Stimulated activated CD8-positive, alpha-beta memory T cell treated with anti-CD3 and anti-CD28 coated beads, Interleukin-15, amount 100 ng/mL, for 4 hours (primary cell): ENCODE results near the gene ITPKB.
"Not testable (repeated sequence)": the region's sequence is repeated elsewhere in the genome, so short reads cannot be mapped to it uniquely, and the experiment has no call there.

Source experiments
- DNase-seq, 2 donors: peaks; one replicate each; pipeline ENCODE4 v3.0.0-alpha.2; 2020; ENCODE audit warnings: low read depth in 2 of 2

Gene ITPKB

DNA sequence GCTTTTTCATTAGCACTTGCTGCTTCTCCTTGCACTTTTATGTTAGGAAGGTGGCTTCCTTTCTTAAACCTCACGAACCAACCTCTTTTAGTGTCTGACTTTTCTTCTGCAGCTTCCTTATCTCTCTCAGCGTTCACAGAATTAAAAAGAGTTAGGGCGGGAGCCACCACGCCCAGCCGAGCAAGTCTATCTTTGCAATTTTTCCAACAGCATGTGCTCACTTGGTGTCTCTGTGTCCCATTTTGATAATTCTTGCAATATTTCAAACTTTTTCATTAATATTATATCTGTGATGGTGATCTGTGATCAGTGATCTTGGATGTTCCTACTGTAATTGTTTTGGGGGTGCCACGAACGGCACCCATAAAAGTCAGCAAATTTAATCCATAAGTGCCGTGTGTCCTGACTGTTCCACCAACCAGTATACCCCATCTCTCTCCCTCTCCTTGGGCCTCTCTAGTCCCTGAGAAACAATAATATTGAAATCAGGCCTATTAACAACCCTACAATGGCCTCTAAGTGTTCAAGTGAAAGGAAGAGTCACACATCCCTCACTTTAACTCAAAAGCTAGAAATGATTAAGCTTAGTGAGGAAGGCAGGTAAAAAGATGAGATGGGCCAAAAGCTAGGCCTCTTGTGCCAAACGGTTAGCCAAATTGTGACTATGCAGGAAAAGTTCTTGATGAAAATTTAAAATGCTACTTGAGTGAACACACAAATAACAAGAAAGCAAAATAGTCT is 15.9 kb upstream of the ITPKB start:
- DNase-seq = no peak

- DNase-seq = no peak
Measured at GRCh38 chr1:226754097-226754496, 15.0 kb upstream of the ITPKB start.

DNA sequence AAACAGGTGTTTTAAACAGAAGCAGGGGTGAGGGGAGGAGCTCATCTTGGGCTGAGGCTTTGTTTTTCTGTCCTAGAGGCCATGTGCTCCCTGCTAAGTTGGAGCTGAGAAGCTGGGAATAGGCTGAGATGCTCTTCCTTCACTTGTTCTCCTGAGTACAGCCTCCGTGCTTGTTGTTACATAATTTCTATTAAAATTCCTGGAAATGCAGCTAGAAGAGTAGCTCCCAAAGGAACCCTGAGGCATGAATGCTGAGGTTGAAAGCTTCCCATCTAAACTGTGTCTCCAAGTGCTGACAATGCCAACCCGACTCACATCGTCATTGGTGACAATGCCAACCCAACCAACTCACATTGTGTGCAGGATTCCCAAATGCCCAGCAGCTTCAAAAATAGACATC is 12.6 kb upstream of the ITPKB start:
- no peak for DNase-seq

DNA sequence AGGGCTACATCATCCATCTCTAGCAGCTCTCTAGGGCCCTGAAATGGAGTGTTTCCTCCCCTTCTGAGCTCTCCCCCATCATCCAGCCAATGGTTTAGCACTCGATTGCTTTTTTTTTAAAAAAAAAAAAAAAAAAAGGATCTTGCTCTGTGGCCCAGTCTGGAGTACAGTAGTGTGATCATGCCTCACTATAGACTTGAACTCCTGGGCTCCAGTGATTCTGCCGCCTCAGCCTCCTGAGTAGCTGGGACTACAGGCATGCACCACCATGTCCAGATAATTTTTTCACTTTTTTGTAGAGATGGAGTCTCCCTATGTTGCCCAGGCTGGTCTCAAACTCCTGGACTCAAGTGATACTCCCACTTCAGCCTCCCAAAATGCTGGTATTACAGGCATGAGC is 12.1 kb upstream of the ITPKB start:
- no peak for DNase-seq

DNA sequence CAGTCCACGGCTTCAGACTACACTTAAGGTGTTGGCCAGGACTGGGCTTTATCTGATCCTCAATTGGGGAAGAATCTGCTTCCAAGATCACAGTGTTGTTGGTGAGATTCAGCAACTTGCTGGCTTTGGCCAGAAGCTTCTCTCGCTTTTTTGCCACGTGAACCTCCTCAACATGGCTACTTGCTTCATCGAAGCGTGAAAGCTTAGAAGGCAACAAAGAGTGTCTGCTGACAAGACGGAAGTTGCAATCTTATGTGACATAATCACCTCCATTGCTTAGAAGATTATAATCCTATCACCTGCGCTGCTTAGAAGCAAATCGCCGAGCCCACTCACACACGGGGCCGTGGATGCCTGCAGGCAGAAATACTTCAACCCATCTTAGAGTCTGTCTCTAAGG is 10.4 kb upstream of the ITPKB start:
- no peak for DNase-seq

DNA sequence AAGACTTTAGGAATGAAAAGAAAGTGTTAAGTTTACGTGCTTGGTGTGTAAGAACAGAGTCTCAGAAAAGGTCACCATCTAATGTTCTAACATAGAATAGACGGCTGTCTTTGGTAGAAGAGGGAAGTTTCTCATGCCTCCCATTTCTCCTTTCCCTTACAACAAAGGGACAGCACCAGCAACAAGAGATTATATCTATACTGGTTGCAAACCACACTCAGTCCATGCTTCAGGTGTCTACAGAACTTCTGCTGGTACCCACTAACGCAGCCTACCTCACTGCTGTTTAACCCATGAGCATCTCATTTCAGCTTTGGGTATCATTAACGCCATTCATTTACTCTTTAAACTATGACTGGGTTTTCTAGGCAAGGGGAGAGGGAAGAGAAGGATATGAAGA is 9.2 kb upstream of the ITPKB start:
- no peak for DNase-seq

GRCh38 chr1:226747519-226748263 is 8.6 kb upstream of the ITPKB start:
- not testable (repeated sequence) for DNase-seq

GRCh38 chr1:226743259-226743658 is 4.2 kb upstream of the ITPKB start:
- no peak for DNase-seq

GRCh38 chr1:226741009-226741408 is 1.9 kb upstream of the ITPKB start:
- no peak for DNase-seq

DNA sequence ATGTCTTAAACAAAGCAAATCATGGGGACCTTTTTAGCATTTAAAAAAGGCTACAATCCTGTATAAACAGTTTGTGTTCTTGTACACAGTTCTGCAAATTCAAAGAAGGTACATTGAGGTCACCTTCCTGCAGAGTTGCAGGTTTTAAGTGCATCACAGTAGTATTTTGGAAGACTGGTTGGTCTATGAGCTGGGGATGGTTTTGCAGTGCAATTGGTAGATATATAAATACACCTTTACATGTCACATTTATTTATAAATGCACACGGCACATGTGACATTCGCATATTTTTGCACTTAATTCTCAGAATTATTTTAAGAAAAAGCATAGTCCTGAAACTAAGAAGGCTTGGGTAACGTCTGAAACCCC is 599 bp upstream of the ITPKB start:
- DNase-seq = no peak

DNA sequence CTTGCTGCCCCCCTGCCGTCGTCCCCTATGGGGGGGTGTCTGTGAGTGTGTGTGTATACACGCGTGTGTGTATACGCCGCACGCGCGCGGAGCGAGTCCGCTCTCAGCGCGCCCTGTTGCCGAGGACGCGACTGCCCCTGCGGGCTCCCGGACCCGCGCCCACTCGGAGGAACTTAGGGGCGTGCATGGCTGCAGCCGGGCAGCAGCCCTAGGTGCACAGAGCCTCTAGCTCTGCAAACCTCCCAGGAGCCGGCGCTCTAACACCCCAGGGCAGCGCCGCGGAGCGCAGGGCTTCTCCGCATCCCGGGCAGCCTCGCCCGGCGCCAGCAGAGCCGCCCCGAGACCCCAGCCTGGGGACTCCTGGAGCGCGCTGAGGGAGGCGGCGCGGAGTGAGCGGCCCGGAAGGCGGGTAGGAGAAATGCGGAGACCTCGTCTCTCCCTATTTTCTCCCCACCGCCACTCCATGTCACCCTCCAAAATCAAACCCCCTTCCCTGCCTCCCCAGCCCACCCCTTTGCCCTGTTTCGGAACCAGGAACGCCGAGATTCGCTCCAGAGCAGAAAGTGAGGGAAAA is 574 bp downstream of the ITPKB start:
- DNase-seq = peak in 1 of 2 donors; percentile 27

DNA sequence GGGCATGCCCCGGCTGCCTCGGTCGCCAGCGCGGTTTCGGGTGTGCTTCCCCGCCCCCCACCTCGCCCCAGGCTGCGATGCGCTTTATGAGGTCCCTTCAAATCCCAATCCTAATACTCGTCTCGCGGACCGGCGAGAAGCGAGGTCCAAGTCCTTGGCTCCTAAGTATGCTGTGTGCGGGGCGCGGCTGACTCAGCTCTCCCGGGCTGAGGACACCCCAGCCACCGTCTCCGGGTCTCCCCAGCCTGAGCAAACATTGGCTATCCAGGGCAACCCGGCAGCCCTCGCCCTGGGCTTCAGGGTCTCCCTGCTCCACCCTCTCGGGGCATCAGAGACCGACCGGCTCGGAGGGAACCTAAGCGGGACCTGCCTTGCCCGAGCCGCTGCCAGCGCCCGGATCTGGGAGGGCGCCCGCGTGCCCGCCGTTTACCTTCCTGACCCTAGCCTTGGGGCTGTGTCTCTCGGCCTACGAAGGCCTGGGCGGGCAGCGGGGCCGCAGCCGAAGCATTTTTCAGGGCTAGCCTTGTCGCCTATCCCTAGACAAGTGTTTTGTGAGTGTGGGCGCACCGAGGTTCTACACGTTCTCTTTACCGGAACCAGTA is 1.2 kb downstream of the ITPKB start:
- DNase-seq = peak in 1 of 2 donors; percentile 24

GRCh38 chr1:226736908-226737818 is 1.9 kb downstream of the ITPKB start:
- DNase-seq = no peak

- DNase-seq = no peak
Measured at GRCh38 chr1:226736001-226736907, 2.8 kb downstream of the ITPKB start.

DNA sequence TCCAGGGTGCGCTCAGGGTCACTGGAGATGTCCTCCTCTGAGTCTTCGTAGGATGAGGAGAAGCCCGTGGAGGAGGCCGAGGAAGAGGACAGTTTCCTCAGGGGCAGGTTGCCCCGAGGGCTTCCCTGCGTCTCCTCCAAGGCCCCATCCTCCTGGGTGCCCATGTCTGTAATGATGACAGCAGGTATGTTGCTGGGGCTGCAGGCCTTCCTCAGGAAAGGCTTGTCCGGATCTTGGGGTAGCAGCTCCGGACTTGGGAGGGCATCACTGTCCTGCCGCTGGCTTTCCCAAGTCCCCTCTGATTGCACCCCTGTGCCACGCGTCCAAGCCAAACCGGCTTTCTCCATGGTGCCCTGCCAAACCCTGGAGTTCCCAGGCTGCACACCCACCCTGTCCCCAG is 3.5 kb downstream of the ITPKB start:
- no peak for DNase-seq

GRCh38 chr1:226734611-226735153 is 4.4 kb downstream of the ITPKB start:
- DNase-seq = no peak

DNA sequence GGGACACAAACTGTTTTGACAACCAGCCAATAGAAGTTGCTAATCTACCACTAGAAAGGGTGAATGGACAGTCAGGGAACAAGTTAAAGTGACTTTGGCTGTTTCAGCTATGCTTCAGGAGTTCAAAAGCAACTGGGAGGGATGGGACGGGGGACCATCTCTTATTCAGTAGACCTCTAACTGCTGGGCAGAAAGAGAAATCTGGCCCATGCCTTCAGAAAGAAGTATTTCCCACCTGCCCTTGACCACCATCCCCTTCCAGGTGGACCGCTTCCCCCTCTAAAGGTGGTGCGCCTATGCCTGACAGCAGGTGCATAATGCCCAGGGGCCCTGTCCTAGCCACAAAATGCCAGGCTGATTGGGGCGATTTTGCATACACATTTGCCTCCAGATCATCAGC is 5.2 kb downstream of the ITPKB start:
- DNase-seq = no peak

GRCh38 chr1:226733304-226733703 is 5.8 kb downstream of the ITPKB start:
- DNase-seq = no peak

DNA sequence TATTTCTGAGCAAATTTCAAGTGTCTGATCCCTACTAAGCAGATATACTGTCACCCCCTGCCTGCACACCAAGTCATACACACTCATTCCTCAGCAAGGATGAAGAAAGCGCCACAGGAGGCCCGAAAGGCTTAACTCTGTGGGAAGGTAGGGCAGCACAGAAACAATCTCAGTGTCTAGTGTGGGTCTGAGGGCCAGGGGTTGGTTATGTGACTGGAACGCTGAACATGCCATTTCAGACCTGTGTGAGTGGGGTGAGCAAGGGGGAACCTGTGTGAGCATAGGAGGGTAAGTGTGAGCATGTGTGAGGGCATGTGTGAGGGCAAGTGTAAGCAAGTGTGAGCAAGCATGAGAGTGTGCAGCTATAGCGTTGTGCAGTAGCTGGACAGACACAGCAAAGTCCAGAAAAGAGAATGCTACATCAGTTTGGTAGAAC is 6.2 kb downstream of the ITPKB start:
- DNase-seq = no peak

- DNase-seq = no peak
Measured at GRCh38 chr1:226731257-226731893, 7.7 kb downstream of the ITPKB start.
